H1 (cell line): ENCODE results near the gene PINK1. TPM values are rescaled to one million over a fixed set of nuclear protein-coding genes. Genes with fewer than 3 reads are reported as not detected.

Experiments used
- CHD1 ChIP-seq: IDR thresholded peaks from 2 replicates; pipeline ENCODE4 v1.6.1; 2012; ENCODE audit warnings: low read depth, low read length, improper control_type of control experiment
- CREB1 ChIP-seq: IDR thresholded peaks from 2 replicates; pipeline ENCODE4 v1.6.1; 2012; ENCODE audit warnings: inconsistent platforms
- EP300 ChIP-seq, 2 experiments: IDR thresholded peaks; 1 replicate in 1 of 2; 2 replicates in 1 of 2; pipeline ENCODE4 v1.6.1; 2011 to 2012; ENCODE audit warnings: low read depth in 2 of 2, low read length in 2 of 2, mild to moderate bottlenecking in 2 of 2, borderline replicate concordance in 1 of 2, inconsistent platforms in 1 of 2, moderate library complexity in 1 of 2
- EZH2 ChIP-seq: fragments of 200-600 bp; sonication (generic); IDR thresholded peaks from 2 replicates; pipeline ENCODE4 v1.7.1; 2012; ENCODE audit warnings: low read depth, mild to moderate bottlenecking, moderate library complexity, low read length, inconsistent platforms; ENCODE audit not compliant: severe bottlenecking
- FOSL1 ChIP-seq: IDR thresholded peaks from 2 replicates; pipeline ENCODE4 v1.6.1; 2011; ENCODE audit warnings: mild to moderate bottlenecking, low read depth, low read length, moderate library complexity; ENCODE audit not compliant: insufficient read depth
- JUND ChIP-seq: IDR thresholded peaks from 2 replicates; pipeline ENCODE4 v1.6.1; 2011; ENCODE audit warnings: mild to moderate bottlenecking, improper control_type of control experiment, low read length
- KDM5A ChIP-seq: fragments of 200-600 bp; IDR thresholded peaks from 2 replicates; pipeline ENCODE4 v1.7.1; 2012; ENCODE audit warnings: mild to moderate bottlenecking, low read length, inconsistent platforms, mixed read lengths
- MAFK ChIP-seq: IDR thresholded peaks from 2 replicates; pipeline ENCODE4 v1.6.1; 2012; ENCODE audit warnings: low read depth, mild to moderate bottlenecking, improper control_type of control experiment, low read length
- MAX ChIP-seq: IDR thresholded peaks from 2 replicates; pipeline ENCODE4 v1.6.1; 2012; ENCODE audit warnings: inconsistent platforms
- POU5F1 ChIP-seq: IDR thresholded peaks from 2 replicates; pipeline ENCODE4 v1.6.1; 2011; ENCODE audit warnings: low read depth, mild to moderate bottlenecking, low read length, moderate library complexity
- RAD21 ChIP-seq, 2 experiments: IDR thresholded peaks in 1 of 2; conservative IDR thresholded peaks in 1 of 2; 2 replicates each; pipeline ENCODE4 v1.6.1; 2011; ENCODE audit warnings: low read depth in 2 of 2, low read length in 2 of 2, improper control_type of control experiment in 1 of 2, inconsistent platforms in 1 of 2, mild to moderate bottlenecking in 1 of 2, moderate library complexity in 1 of 2
- RBBP5 ChIP-seq: IDR thresholded peaks from 2 replicates; pipeline ENCODE4 v1.7.1; 2012; ENCODE audit warnings: low read depth, mild to moderate bottlenecking, inconsistent platforms, low read length, moderate library complexity, borderline replicate concordance
- SIRT6 ChIP-seq: IDR thresholded peaks from one replicate; pipeline ENCODE4 v1.7.1; 2012; ENCODE audit warnings: low read length, inconsistent platforms
- SUZ12 ChIP-seq: fragments of 200-600 bp; sonication (generic); IDR thresholded peaks from 2 replicates; pipeline ENCODE4 v1.6.1; 2012; ENCODE audit warnings: mild to moderate bottlenecking, inconsistent platforms, low read length, moderate library complexity, mixed read lengths
- TAF1 ChIP-seq: IDR thresholded peaks from 2 replicates; pipeline ENCODE4 v1.6.1; 2011; ENCODE audit warnings: mild to moderate bottlenecking, low read depth, low read length
- TAF7 ChIP-seq: optimal IDR thresholded peaks from 2 replicates; pipeline ENCODE3; 2011; ENCODE audit warnings: low read depth, mild to moderate bottlenecking, inconsistent platforms, low read length, moderate library complexity, borderline replicate concordance
- TEAD4 ChIP-seq: IDR thresholded peaks from 2 replicates; pipeline ENCODE4 v1.6.1; 2012; ENCODE audit warnings: low read depth, low read length, inconsistent platforms, mixed read lengths
- USF2 ChIP-seq: IDR thresholded peaks from 2 replicates; pipeline ENCODE4 v1.6.1; 2011; ENCODE audit warnings: low read length, improper control_type of control experiment
- polyA plus RNA-seq, 7 experiments: library from polyadenylated mRNA; depleted of rRNA in 3 of 7; stranded (reverse) in 5 of 7; unstranded in 2 of 7; fragments of >200 nt in 5 of 7; fragments of 200-250 nt in 2 of 7; gene quantifications; 1 replicate in 5 of 7; 2 replicates in 1 of 7; 4 replicates in 1 of 7; pipeline versions ENCODE4 v1.2.1 to v1.2.3, GENCODE V29; 2011 to 2013; ENCODE audit warnings: missing spikeins in 2 of 7, mixed read lengths in 2 of 7
- total RNA-seq: library from RNA; stranded (reverse); fragmentation: NEBNext Ultra II Directional; extraction: Animal tissue kit (Norgen Biotek cat#: 25700); gene quantifications from 2 replicates; pipeline ENCODE4 v1.2.1, GENCODE V29; 2021
- TF ChIP-seq, protein P1 (sequence below): IDR thresholded peaks from 2 replicates; pipeline ENCODE4 v1.6.1; 2012; ENCODE audit warnings: inconsistent platforms

Gene PINK1
- total and polyA plus RNA-seq, 2 of the 8 experiments (the other 6 are each of a cell fraction or from before 2014, with no cell fraction given): 16.1 to 19.3 TPM

DNA sequence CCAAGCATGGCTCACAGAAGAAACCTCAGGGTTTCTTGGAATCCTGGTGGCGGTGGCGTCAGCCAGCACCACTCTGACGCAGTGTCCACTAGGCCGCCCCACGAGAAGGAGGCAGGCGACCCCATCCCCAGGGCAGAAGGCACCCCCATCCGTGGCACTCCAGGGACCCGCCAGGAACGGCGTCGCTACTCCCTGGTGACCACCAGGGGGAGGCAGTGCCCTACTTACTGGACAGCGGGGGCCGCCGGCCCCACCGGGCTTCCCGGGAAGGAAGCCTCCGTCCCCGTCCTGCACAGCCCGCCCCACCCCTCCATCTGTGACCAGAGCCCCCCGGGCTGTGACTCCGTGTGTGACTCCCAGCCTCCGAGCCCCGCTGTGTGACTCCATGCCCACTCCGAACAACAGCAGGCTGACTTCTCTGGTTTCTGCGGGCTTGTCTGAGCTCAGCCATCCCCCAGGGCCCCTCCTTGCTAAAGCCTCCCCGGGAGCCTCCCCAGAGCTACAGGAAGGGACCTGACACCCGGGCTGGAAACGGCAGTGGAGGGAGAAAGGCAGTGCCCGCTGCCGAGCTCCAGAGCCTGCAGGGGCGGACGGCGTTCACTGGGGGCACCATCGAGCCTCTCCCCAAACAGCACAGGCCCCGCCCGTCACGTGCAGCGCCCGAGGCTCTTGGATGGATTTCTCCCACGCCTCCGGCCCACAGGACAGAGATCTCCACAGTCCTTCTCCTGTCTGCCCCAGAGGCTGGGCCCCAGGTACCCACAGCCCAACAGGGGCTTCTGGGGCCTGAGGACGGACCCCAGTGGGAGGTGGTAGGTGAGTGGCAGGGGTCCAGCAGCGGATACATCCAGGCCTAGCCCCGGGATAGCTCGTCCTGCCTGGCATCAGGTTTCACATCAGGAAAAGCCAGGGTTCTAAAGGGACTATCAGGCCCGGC lies 63.4 kb downstream of the PINK1 start (continued):
- TF ChIP-seq, protein P1, sequence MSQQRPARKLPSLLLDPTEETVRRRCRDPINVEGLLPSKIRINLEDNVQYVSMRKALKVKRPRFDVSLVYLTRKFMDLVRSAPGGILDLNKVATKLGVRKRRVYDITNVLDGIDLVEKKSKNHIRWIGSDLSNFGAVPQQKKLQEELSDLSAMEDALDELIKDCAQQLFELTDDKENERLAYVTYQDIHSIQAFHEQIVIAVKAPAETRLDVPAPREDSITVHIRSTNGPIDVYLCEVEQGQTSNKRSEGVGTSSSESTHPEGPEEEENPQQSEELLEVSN: peak; percentile 66
- TF ChIP-seq CREB1: peak; percentile 49; the same call in 1 of the 2 replicates
- TF ChIP-seq EP300 (IDR thresholded peaks at IDR 0.05; ENCODE audit: borderline replicate concordance in 1 of 2, low read depth in 2 of 2, low read length in 2 of 2): no peak; a peak in 1 of 3 replicates
- TF ChIP-seq RBBP5: 0 out of 2 replicates have a peak, but pooled peaks have one; percentile 41
- peak; percentile 38; the same call in 1 of the 2 replicates for TF ChIP-seq TAF1
- TF ChIP-seq SIRT6: no peak
- no peak for TF ChIP-seq JUND
- TF ChIP-seq MAFK: no peak
- peak; percentile 34 for TF ChIP-seq TAF7
- TF ChIP-seq EZH2: no peak
- TF ChIP-seq MAX: peak; percentile 87
- no peak for TF ChIP-seq SUZ12
- no peak for TF ChIP-seq CHD1
- TF ChIP-seq POU5F1: no peak
- TF ChIP-seq TEAD4: no peak
- TF ChIP-seq FOSL1: no peak
- TF ChIP-seq USF2: peak; percentile 81
- no peak for TF ChIP-seq KDM5A
- TF ChIP-seq RAD21 (IDR thresholded peaks at IDR 0.05 in 1 of 2, conservative IDR thresholded peaks at IDR 0.05 in 1 of 2; ENCODE audit: low read depth in 2 of 2, low read length in 2 of 2): peak; percentile 86 to 87
